ENCODE data around the gene TPBG.

- TF ChIP-seq CTCF (IDR thresholded peaks at IDR 0.05; ENCODE audit: low read depth, low read length, poor library complexity, severe bottlenecking) (no peak), EZH2phosphoT487 (IDR thresholded peaks at IDR 0.05; ENCODE audit: borderline replicate concordance, low read length) (no peak)
Observed at GRCh38 chr6:82416346-82416745, 52.7 kb downstream of the TPBG start.

All from DOHH2 (cell line).